H1 (cell line): ENCODE data around the gene OR2AJ1. TPM values are rescaled to one million over a fixed set of nuclear protein-coding genes. Genes with fewer than 3 reads are reported as not detected.

Experiments used
- ATF3 ChIP-seq: IDR thresholded peaks from 2 replicates; pipeline ENCODE4 v1.6.1; 2011; ENCODE audit warnings: low read depth, mild to moderate bottlenecking, low read length; ENCODE audit not compliant: insufficient read depth
- KDM4A ChIP-seq: IDR thresholded peaks from one replicate; pipeline ENCODE4 v1.7.1; 2012; ENCODE audit warnings: low read depth, mild to moderate bottlenecking, moderate library complexity, low read length, inconsistent platforms; ENCODE audit not compliant: severe bottlenecking
- SIN3A ChIP-seq, 2 experiments: IDR thresholded peaks in 1 of 2; conservative IDR thresholded peaks in 1 of 2; 2 replicates each; pipeline ENCODE4 v1.6.1; 2011 to 2012; ENCODE audit warnings: low read length in 2 of 2, improper control_type of control experiment in 1 of 2, low read depth in 1 of 2, mild to moderate bottlenecking in 1 of 2
- SP1 ChIP-seq: IDR thresholded peaks from 2 replicates; pipeline ENCODE4 v1.6.1; 2011; ENCODE audit warnings: low read depth, low read length
- polyA plus RNA-seq, 7 experiments: library from polyadenylated mRNA; depleted of rRNA in 3 of 7; stranded (reverse) in 5 of 7; unstranded in 2 of 7; fragments of >200 nt in 5 of 7; fragments of 200-250 nt in 2 of 7; gene quantifications; 1 replicate in 5 of 7; 2 replicates in 1 of 7; 4 replicates in 1 of 7; pipeline versions ENCODE4 v1.2.1 to v1.2.3, GENCODE V29; 2011 to 2013; ENCODE audit warnings: missing spikeins in 2 of 7, mixed read lengths in 2 of 7
- total RNA-seq: library from RNA; stranded (reverse); fragmentation: NEBNext Ultra II Directional; extraction: Animal tissue kit (Norgen Biotek cat#: 25700); gene quantifications from 2 replicates; pipeline ENCODE4 v1.2.1, GENCODE V29; 2021

The OR2AJ1 gene
- total and polyA plus RNA-seq, 2 of the 8 experiments (the other 6 are each of a cell fraction or from before 2014, with no cell fraction given) = not detected

GRCh38 chr1:247933989-247934388, 9.3 kb downstream of the OR2AJ1 start (continued):
- no peak for TF ChIP-seq KDM4A
- TF ChIP-seq SP1 = no peak
- no peak for TF ChIP-seq ATF3
- no peak for TF ChIP-seq SIN3A (conservative IDR thresholded peaks at IDR 0.05 in 1 of 2, IDR thresholded peaks at IDR 0.05 in 1 of 2; ENCODE audit: low read depth in 1 of 2, low read length in 2 of 2)
